Endothelial cell of umbilical vein (primary cell): ENCODE data around the gene SLC19A1.

Experiments
- CTCF ChIP-seq, 2 donors: IDR thresholded peaks; 1 replicate in 1 of 2; 2 replicates in 1 of 2; pipeline ENCODE4 v1.5.1; 2011; ENCODE audit warnings: low read length in 2 of 2, mild to moderate bottlenecking in 2 of 2, moderate library complexity in 2 of 2, control low read depth in 1 of 2, inconsistent platforms in 1 of 2, low read depth in 1 of 2; ENCODE audit not compliant: insufficient read depth in 1 of 2; ENCODE audit errors: extremely low read depth in 1 of 2
- EZH2 ChIP-seq: IDR thresholded peaks from 2 replicates; pipeline ENCODE4 v1.6.1; 2012; ENCODE audit warnings: borderline replicate concordance, low read depth, mild to moderate bottlenecking, moderate library complexity, low read length, inconsistent platforms; ENCODE audit not compliant: severe bottlenecking
- MAX ChIP-seq: IDR thresholded peaks from 2 replicates; pipeline ENCODE4 v1.6.1; 2011; ENCODE audit not compliant: insufficient read depth, insufficient read length
- POLR2A ChIP-seq: IDR thresholded peaks from 2 replicates; pipeline ENCODE4 v1.6.1; 2012; ENCODE audit warnings: low read depth, mild to moderate bottlenecking, control low read depth, low read length
- POLR2AphosphoS5 ChIP-seq: IDR thresholded peaks from 2 replicates; pipeline ENCODE4 v1.6.1; 2012; ENCODE audit warnings: low read depth, mild to moderate bottlenecking, control low read depth, low read length, moderate library complexity; ENCODE audit not compliant: insufficient read depth

DNA sequence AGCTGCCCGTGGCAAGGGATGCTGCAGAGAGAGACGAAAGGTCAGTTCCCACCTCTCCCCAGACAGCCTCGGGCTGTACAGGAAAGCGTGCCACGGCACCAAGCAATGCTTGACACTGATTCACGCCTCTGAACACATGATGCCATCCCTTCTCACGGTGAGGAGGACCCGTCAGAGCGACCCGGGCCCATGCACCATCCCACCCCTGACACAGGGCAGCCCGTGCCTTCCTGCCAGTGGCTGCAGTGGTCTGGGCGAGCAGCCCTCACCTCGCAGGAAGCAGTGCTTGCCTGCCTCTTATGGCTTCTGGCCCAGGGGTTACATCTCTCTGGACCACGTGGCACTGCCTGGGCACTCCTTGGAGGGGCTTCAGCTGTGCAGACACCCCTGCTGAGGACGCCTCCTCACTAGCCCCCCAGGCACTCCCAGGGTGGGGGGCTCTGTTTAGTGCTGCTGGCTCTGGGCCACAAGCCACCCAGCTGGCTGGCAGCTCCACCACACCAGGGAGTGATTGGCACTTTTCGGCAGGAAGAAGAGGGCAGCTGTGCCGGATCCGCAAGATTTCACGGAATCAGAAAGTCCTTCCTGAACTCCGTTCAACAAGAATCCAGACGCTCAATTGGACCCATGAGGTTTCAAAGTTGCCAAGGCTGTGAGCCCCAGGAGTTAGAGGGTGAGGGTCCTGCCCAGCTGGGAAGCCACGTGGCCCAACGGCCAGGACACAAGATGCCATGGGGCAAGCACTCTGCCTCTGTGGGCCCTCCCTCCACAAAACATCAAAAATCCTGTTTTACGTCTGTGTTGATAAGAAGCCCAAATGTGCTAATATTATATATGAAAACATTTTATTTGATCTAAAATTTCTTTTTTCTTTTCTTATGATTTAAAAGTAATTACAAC, 34.8 kb upstream of the SLC19A1 start:
- TF ChIP-seq CTCF (IDR thresholded peaks at IDR 0.05; ENCODE audit: extremely low read depth in 1 of 2, insufficient read depth in 1 of 2, low read depth in 1 of 2, low read length in 2 of 2), result no peak
- TF ChIP-seq POLR2A, result no peak
- TF ChIP-seq EZH2, result no peak
- no peak for TF ChIP-seq POLR2AphosphoS5
- no peak for TF ChIP-seq MAX
